Measurements from ENCODE around the gene OVOL1.
"Not testable (repeated sequence)": the region's sequence is repeated elsewhere in the genome, so short reads cannot be mapped to it uniquely, and the experiment has no call there.

OVOL1 gene

DNA sequence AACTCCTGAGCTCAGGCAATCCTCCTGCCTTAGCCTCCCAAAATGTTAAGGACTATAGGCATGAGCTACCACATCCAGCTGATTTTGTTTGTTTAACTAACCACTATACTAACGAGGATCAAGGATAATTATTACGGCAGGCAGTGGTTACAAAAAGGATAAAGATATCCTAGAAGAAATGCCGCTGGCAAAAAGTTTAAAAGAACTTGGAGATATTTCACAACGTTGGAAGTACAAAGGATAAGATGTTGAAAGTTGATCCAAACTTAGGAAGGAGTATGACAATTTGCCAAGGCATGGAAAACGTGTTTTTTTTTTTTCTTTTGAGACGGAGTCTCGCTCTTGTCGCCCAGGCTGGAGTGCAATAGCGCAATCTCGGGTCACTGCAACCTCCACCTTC, 19.5 kb upstream of the OVOL1 start:
- Histone ChIP-seq H3K27ac (no peak overlapping the region), H3K4me3 (ENCODE audit: low read depth, low read length) (no peak overlapping the region), H3K36me3 (no peaks in the 10 kb centered on the region), H3K27me3 (ENCODE audit: insufficient read depth, low read depth, severe bottlenecking) (no peaks in the 10 kb centered on the region), H3K9me3 (ENCODE audit: severe bottlenecking) (peaks cover 7% of the 10 kb centered on the region)
- DNase-seq = no peak
- no peak for TF ChIP-seq CTCF (IDR thresholded peaks at IDR 0.05; ENCODE audit: low read depth, low read length)

GRCh38 chr11:65767806-65768205, 19.1 kb upstream of the OVOL1 start:
- not testable (repeated sequence) for H3K9me3 ChIP-seq (ENCODE audit: severe bottlenecking); H3K27ac ChIP-seq; DNase-seq; H3K4me3 ChIP-seq (ENCODE audit: low read depth, low read length); H3K36me3 ChIP-seq; H3K27me3 ChIP-seq (ENCODE audit: insufficient read depth, low read depth, severe bottlenecking)

GRCh38 chr11:65770951-65771567, 15.8 kb upstream of the OVOL1 start:
- Histone ChIP-seq H3K27me3 (ENCODE audit: insufficient read depth, low read depth, severe bottlenecking) (no peaks in the 10 kb centered on the region), H3K27ac (no peak overlapping the region), H3K9me3 (ENCODE audit: severe bottlenecking) (peaks cover 3% of the 10 kb centered on the region), H3K4me3 (ENCODE audit: low read depth, low read length) (no peak overlapping the region), H3K36me3 (peaks cover under 1% of the 10 kb centered on the region; the same call in 1 of the 2 replicates)
- TF ChIP-seq CTCF (IDR thresholded peaks at IDR 0.05; ENCODE audit: low read depth, low read length) = no peak
- DNase-seq = no peak

DNA sequence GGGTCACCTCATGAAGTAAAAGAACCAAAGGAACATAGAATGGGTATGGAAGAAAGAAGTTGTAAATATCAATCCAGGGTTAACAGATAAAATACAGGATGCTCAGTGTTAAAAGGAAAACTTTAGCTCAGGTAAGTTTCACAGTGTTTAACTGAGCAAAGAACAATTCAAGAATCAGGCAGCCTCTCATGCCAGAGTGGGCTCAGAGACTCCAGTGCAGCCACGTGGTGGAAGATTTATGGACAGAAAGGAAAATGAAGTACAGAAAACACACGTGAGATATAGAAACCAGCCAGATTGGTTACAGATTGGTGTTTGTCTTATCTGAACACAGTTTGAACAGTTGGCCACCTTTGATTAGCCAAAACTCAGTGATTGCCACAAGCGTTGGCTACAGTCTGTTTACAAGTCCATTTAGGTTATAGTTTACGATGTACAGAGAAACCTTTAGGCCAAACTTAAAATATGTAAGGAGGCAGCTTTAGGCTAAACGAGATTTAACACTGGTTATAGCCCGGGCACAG, 15.2 kb upstream of the OVOL1 start:
- H3K36me3 ChIP-seq = peaks cover 5% of the 10 kb centered on the region
- no peak for TF ChIP-seq CTCF (IDR thresholded peaks at IDR 0.05; ENCODE audit: low read depth, low read length)
- H3K9me3 ChIP-seq (ENCODE audit: severe bottlenecking) = peaks cover 3% of the 10 kb centered on the region
- H3K4me3 ChIP-seq (ENCODE audit: low read depth, low read length) = no peak overlapping the region
- no peak for DNase-seq
- H3K27ac ChIP-seq = no peak overlapping the region
- H3K27me3 ChIP-seq (ENCODE audit: insufficient read depth, low read depth, severe bottlenecking) = no peaks in the 10 kb centered on the region

DNA sequence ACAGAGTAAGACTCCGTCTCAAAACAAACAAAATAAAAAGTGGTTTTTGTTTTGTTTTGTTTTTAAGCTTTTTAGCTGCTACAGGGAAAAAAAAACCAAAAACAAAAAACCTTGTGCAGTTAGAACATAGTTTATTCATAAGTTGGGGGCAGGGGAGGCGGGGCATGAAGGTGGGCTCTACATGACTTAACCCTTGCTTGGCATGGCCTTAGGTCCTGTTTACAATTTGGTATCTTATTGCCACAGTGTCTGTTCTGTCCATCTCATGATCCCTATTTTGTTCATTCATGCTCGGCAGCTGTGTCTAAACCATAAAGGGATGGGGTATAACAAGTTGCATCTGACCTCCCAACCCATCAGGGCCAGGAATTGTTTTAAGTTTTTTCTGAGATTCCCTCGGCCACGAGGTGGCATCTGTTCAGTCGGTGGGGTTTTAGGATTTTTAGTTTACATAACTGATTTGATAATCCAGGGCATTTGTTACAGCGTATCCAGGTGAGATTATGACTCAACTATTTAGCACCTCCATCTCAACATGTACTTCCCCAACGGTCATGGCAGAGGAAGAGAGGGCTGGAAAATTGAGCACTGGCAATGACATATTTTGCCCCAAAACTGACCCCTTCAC, 13.0 kb upstream of the OVOL1 start:
- no peak for TF ChIP-seq CTCF (IDR thresholded peaks at IDR 0.05; ENCODE audit: low read depth, low read length)
- H3K9me3 ChIP-seq (ENCODE audit: severe bottlenecking) = no peaks in the 10 kb centered on the region
- no peak for DNase-seq
- H3K36me3 ChIP-seq = peaks cover 28% of the 10 kb centered on the region
- H3K27ac ChIP-seq = no peak overlapping the region
- no peaks in the 10 kb centered on the region for H3K27me3 ChIP-seq (ENCODE audit: insufficient read depth, low read depth, severe bottlenecking)
- no peak overlapping the region for H3K4me3 ChIP-seq (ENCODE audit: low read depth, low read length)

GRCh38 chr11:65774525-65775306, 12.1 kb upstream of the OVOL1 start:
- no peaks in the 10 kb centered on the region for H3K9me3 ChIP-seq (ENCODE audit: severe bottlenecking)
- peaks cover 36% of the 10 kb centered on the region for H3K36me3 ChIP-seq
- no peaks in the 10 kb centered on the region for H3K27me3 ChIP-seq (ENCODE audit: insufficient read depth, low read depth, severe bottlenecking)
- no peak for DNase-seq
- H3K4me3 ChIP-seq (ENCODE audit: low read depth, low read length) = no peak overlapping the region
- TF ChIP-seq CTCF (IDR thresholded peaks at IDR 0.05; ENCODE audit: low read depth, low read length) = no peak
- no peak overlapping the region for H3K27ac ChIP-seq

All from WERI-Rb-1 (cell line).